Transverse colon (tissue), 4 donors: ENCODE measurements around the gene SLC25A1. TPM values are rescaled to one million over a fixed set of nuclear protein-coding genes. Genes with fewer than 3 reads are reported as not detected.
"Not testable (repeated sequence)": the region's sequence is repeated elsewhere in the genome, so short reads cannot be mapped to it uniquely, and the experiment has no call there.

Source experiments
- DNase-seq: peaks from one replicate; pipeline ENCODE4 v3.0.0-alpha.2; 2019
- H3K27ac ChIP-seq, 4 donors: fragments of 200-600 bp; sonication (generic); 2 replicates each; pipeline ENCODE4 v1.5.1; 2016 to 2018; ENCODE audit warnings: inconsistent platforms in 4 of 4
- H3K27me3 ChIP-seq: fragments of 200-600 bp; sonication (generic); 2 replicates; pipeline ENCODE4 v1.5.1; 2017; ENCODE audit warnings: inconsistent platforms
- H3K36me3 ChIP-seq, 4 donors: fragments of 200-600 bp; sonication (generic); 2 replicates each; pipeline ENCODE4 v1.5.1; 2017 to 2019; ENCODE audit warnings: inconsistent platforms in 4 of 4
- H3K4me1 ChIP-seq, 4 donors: fragments of 200-600 bp; sonication (generic); 2 replicates each; pipeline ENCODE4 v1.5.1; 2017 to 2020; ENCODE audit warnings: inconsistent platforms in 4 of 4
- H3K4me3 ChIP-seq, 4 donors: fragments of 200-600 bp; sonication (generic); 1 replicate in 1 of 4; 2 replicates in 3 of 4; pipeline versions ENCODE4 v1.5.1 to v1.6.1; 2017 to 2019; ENCODE audit warnings: inconsistent platforms in 4 of 4
- H3K9me3 ChIP-seq, 2 donors: fragments of 200-600 bp; sonication (generic); 2 replicates each; pipeline ENCODE4 v1.5.1; 2017 to 2019; ENCODE audit warnings: inconsistent platforms in 2 of 2
- CTCF ChIP-seq, 5 experiments: fragments of 200-600 bp in 3 of 5; fragments of 450-650 bp in 2 of 5; sonication (generic) in 3 of 5; IDR thresholded peaks; 1 replicate in 2 of 5; 2 replicates in 3 of 5; pipeline ENCODE4 v1.5.1; 2016 to 2017; ENCODE audit warnings: antibody characterized with exemption in 5 of 5, inconsistent platforms in 3 of 5, mild to moderate bottlenecking in 2 of 5, moderate library complexity in 1 of 5
- EP300 ChIP-seq: sonication (generic); formaldehyde crosslinking; IDR thresholded peaks from one replicate; pipeline ENCODE4 v1.6.1; 2017; ENCODE audit warnings: antibody characterized with exemption, low read depth
- POLR2A ChIP-seq: fragments of 450-650 bp; IDR thresholded peaks from one replicate; pipeline ENCODE4 v1.6.1; 2016; ENCODE audit warnings: antibody characterized with exemption, mild to moderate bottlenecking, moderate library complexity
- POLR2AphosphoS5 ChIP-seq, 3 donors: sonication (generic); formaldehyde crosslinking; IDR thresholded peaks; one replicate each; pipeline ENCODE4 v1.6.1; 2016; ENCODE audit warnings: antibody characterized with exemption in 3 of 3
- WGBS, 2 donors: methylation state at CpG; one replicate each; pipeline ENCODE4 v1.1.5; 2018; ENCODE audit warnings: low coverage in 1 of 2; 5-methylcytosine and 5-hydroxymethylcytosine counted together
- in situ Hi-C, 4 donors: fragments of 200-750 bp; cut with MboI; loops; one replicate each; pipeline versions ENCODE4 v1.15.0 to v1.15.1; 2017; ENCODE audit warnings: low sequenced_read_pairs in 3 of 4, low pct_ligation_motif_present in 1 of 4, low pct_unique_long_range_greater_than_20kb in 1 of 4
- intact Hi-C: fragments of 100-400 bp; cut with DNase I; formaldehyde crosslinking; loops from one replicate; pipeline ENCODE4 v1.15.1; 2023; ENCODE audit warnings: low total_unique reads
- total RNA-seq, 4 donors: library from RNA; depleted of rRNA; stranded (reverse); fragments of >200 nt; gene quantifications; one replicate each; pipeline ENCODE4 v1.1.0, GENCODE V29; 2016

Gene SLC25A1
- total RNA-seq, 4 donors from 2014 or later: 80.2 to 146 (median 132) TPM

- Histone ChIP-seq H3K27me3 (no peaks in the 10 kb centered on the region), H3K4me1 (no peaks in the 10 kb centered on the region), H3K9me3 (no peaks in the 10 kb centered on the region), H3K27ac (no peak overlapping the region), H3K4me3 (no peak overlapping the region), H3K36me3 (peaks cover 0 to 4% (median 0%) of the 10 kb centered on the region in 4 donors)
- intact Hi-C loops (no loop called here), in situ Hi-C loops (loop anchor here in 1 of 4 donors (25.0 kb wide), 1 partner anchor 430 kb away; no protein-coding TSS in a partner anchor)
- DNase-seq: no peak
- TF ChIP-seq POLR2AphosphoS5 (IDR thresholded peaks at IDR 0.05): no peak
- no peak for TF ChIP-seq POLR2A
- TF ChIP-seq EP300: no peak
- no peak for TF ChIP-seq CTCF (IDR thresholded peaks at IDR 0.05)
- 70 to 84% methylated on average over 3 to 9 of the region's 9 CpGs for WGBS, 2 donors
Observed at GRCh38 chr22:19207401-19207808, 28.9 kb upstream of the SLC25A1 start.

GRCh38 chr22:19206287-19206686 lies 27.8 kb upstream of the SLC25A1 start:
- no peaks in the 10 kb centered on the region for H3K27me3 ChIP-seq
- H3K36me3 ChIP-seq: peaks cover 0 to 4% (median 0%) of the 10 kb centered on the region in 4 donors
- no peak for DNase-seq
- no peak overlapping the region for H3K27ac ChIP-seq
- TF ChIP-seq EP300: no peak
- TF ChIP-seq CTCF (IDR thresholded peaks at IDR 0.05): no peak
- no peak for TF ChIP-seq POLR2A
- WGBS, 2 donors: 90 to 96% methylated on average over 4 to 6 of the region's 6 CpGs
- intact Hi-C loops (no loop called here), in situ Hi-C loops (loop anchor here in 1 of 4 donors (25.0 kb wide), 1 partner anchor 431 kb away; no protein-coding TSS in a partner anchor)
- H3K9me3 ChIP-seq: no peaks in the 10 kb centered on the region
- H3K4me3 ChIP-seq: no peak overlapping the region
- no peaks in the 10 kb centered on the region for H3K4me1 ChIP-seq

- Histone ChIP-seq H3K4me1 (no peaks in the 10 kb centered on the region), H3K4me3 (no peak overlapping the region), H3K27ac (no peak overlapping the region), H3K9me3 (no peaks in the 10 kb centered on the region), H3K27me3 (no peaks in the 10 kb centered on the region), H3K36me3 (peaks cover 0 to 2% (median 0%) of the 10 kb centered on the region in 4 donors)
- DNase-seq: peak; percentile 20
- 47% methylated on average over 4 of the region's 4 CpGs; no CpG with 5 or more reads in 1 of the 2 donors for WGBS, 2 donors
- intact Hi-C loops (no loop called here), in situ Hi-C loops (loop anchor here in 1 of 4 donors (25.0 kb wide), 1 partner anchor 433 kb away; no protein-coding TSS in a partner anchor)
- TF ChIP-seq POLR2AphosphoS5 (IDR thresholded peaks at IDR 0.05): no peak
- no peak for TF ChIP-seq EP300
- TF ChIP-seq CTCF (IDR thresholded peaks at IDR 0.05): no peak
- TF ChIP-seq POLR2A: no peak
Observed at GRCh38 chr22:19204640-19205039, 26.1 kb upstream of the SLC25A1 start.

- intact Hi-C loops: no loop called here
- TF ChIP-seq EP300 (no peak), CTCF (IDR thresholded peaks at IDR 0.05) (no peak), POLR2A (no peak), POLR2AphosphoS5 (IDR thresholded peaks at IDR 0.05) (no peak)
- Histone ChIP-seq H3K4me3 (no peak overlapping the region), H3K9me3 (no peaks in the 10 kb centered on the region), H3K36me3 (no peaks in the 10 kb centered on the region), H3K27ac (no peak overlapping the region), H3K4me1 (no peaks in the 10 kb centered on the region), H3K27me3 (no peaks in the 10 kb centered on the region)
- in situ Hi-C loops: loop anchor here in 1 of 4 donors (25.0 kb wide), 1 partner anchor 433 kb away; no protein-coding TSS in a partner anchor
- 84% methylated on average over 8 of the region's 8 CpGs; no CpG with 5 or more reads in 1 of the 2 donors for WGBS, 2 donors
- no peak for DNase-seq
Observed at GRCh38 chr22:19203834-19204233, 25.3 kb upstream of the SLC25A1 start.

- DNase-seq, H3K4me3 ChIP-seq, intact Hi-C loops, H3K9me3 ChIP-seq, H3K36me3 ChIP-seq, H3K4me1 ChIP-seq, H3K27ac ChIP-seq, H3K27me3 ChIP-seq: not testable (repeated sequence)
- in situ Hi-C loops: loop anchor here in 1 of 4 donors (25.0 kb wide), 1 partner anchor 435 kb away; no protein-coding TSS in a partner anchor
- WGBS, 2 donors: 80 to 89% methylated on average over 1 to 3 of the region's 3 CpGs
Observed at GRCh38 chr22:19202799-19203186, 24.3 kb upstream of the SLC25A1 start.
